Central memory CD8-positive, alpha-beta T cell (primary cell): ENCODE data around the gene ATP2C2.
"Not testable (repeated sequence)": the region's sequence is repeated elsewhere in the genome, so short reads cannot be mapped to it uniquely, and the experiment has no call there.

Experiments
- ATAC-seq: fragments of 150-1000 bp; cut with Tn5 transposase; replicated peaks from 2 replicates; pipeline ENCODE4 v1.10.0; 2022; ENCODE audit warnings: mild to moderate bottlenecking, moderate FRiP score, moderate number of reproducible peaks; ENCODE audit not compliant: poor library complexity, severe bottlenecking; ENCODE audit errors: extremely low read depth
- DNase-seq, 2 donors: peaks; one replicate each; pipeline ENCODE4 v3.0.0; 2021; ENCODE audit warnings: low spot score in 2 of 2
- H3K27ac Mint-ChIP-seq: one replicate; pipeline ENCODE4 v1.8.0; 2022; ENCODE audit warnings: low read depth, mild to moderate bottlenecking, moderate library complexity, mixed read lengths
- H3K27me3 Mint-ChIP-seq: one replicate; pipeline ENCODE4 v1.8.0; 2022; ENCODE audit warnings: mixed read lengths
- H3K36me3 Mint-ChIP-seq: one replicate; pipeline ENCODE4 v1.8.0; 2022; ENCODE audit warnings: mild to moderate bottlenecking, moderate library complexity, mixed read lengths; ENCODE audit not compliant: insufficient read depth
- H3K4me1 Mint-ChIP-seq: one replicate; pipeline ENCODE4 v1.8.0; 2022; ENCODE audit warnings: mixed read lengths
- H3K4me3 Mint-ChIP-seq: one replicate; pipeline ENCODE4 v1.8.0; 2022; ENCODE audit warnings: mild to moderate bottlenecking, moderate library complexity, mixed read lengths
- H3K9me3 Mint-ChIP-seq: one replicate; pipeline ENCODE4 v1.8.0; 2022; ENCODE audit warnings: mixed read lengths

The ATP2C2 gene

DNA sequence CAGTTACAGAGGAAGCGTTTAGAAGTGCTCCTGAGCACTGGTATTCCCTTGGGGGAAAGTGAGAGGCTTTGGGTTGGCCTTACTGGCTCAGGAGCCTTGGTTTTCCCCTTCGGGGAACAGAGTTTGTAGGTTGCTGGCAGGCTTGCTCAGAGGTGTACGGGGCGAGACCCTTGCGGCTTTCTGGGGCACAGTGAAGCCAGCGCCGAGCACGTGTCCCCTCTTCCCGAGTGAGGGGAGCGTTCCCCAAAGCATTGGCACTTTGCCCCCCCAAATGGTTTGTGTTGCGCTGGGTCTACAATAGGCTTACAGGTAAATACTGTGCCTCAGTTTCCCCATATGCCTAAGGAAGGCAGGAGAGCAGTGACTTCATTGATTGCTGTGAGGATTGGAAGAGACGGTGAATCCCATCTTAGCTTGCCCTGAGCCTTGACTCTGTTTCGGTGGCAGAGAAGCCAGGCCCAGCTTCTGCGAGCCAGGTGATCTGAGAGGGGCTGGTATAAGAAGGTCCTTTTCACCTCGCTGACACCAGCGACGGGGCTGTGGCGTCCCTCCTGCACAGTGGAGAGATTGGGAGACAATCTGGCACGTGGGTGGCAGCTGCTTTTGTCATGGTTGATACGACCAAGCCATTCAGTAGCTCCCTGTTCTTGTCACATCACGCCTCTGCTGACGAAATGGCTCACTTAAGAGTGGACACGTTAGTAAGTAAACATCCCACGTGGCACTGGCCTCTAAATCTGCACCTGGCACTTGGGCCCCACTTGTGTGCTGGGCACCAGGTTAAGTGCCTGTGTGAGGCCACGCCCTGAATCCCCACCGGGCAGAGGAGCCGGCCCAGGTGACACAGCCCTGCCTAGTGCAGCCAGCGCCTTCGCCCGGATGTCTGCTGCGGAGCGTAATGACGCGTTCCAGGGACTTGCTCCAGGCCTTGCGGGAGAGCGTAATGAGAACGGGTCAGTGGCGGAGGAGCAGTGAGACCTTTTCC, 81.1 kb downstream of the ATP2C2 start:
- Mint-ChIP-seq H3K36me3 (no peaks in the 10 kb centered on the region), H3K9me3 (no peaks in the 10 kb centered on the region), H3K27me3 (no peaks in the 10 kb centered on the region), H3K27ac (no peak overlapping the region), H3K4me1 (no peaks in the 10 kb centered on the region), H3K4me3 (no peak overlapping the region)
- DNase-seq, result no peak
- ATAC-seq, result no peak

DNA sequence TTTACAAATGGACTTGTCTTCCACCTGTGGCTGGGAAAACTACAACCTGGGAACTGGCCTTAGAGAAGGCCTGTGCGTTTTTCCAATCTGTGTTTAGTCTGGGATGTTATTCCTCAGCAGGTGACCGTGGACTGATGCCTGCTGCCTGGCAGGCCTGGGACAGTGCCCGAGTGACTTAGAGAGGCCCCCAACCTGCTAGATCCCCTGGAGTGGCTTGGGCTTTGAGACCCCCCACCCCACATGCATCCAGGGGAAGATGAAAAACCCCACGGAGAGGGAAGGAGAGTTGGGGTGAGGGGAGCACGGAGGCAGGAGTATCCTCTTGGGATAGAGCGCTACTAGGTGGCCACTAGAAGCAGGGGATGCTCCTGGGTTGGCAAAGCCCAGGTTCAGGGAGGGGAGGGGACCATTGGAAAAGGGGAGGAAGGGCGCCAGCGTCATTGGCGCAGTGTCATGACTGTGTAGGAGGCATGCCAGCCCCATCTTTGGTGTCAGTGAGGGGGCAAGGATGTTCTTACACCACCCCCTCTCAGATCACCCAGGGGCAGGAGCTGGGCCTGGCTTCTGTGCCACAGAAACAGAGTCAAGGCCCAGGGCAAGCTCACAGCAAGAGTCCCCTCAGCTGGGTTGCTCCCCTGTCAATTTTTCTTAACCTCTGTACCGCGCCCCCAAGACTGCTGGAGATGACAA, 82.0 kb downstream of the ATP2C2 start:
- H3K27me3 Mint-ChIP-seq, result no peaks in the 10 kb centered on the region
- no peaks in the 10 kb centered on the region for H3K9me3 Mint-ChIP-seq
- no peak overlapping the region for H3K27ac Mint-ChIP-seq
- no peak overlapping the region for H3K4me3 Mint-ChIP-seq
- no peak for ATAC-seq
- no peaks in the 10 kb centered on the region for H3K4me1 Mint-ChIP-seq
- H3K36me3 Mint-ChIP-seq, result no peaks in the 10 kb centered on the region
- no peak for DNase-seq

DNA sequence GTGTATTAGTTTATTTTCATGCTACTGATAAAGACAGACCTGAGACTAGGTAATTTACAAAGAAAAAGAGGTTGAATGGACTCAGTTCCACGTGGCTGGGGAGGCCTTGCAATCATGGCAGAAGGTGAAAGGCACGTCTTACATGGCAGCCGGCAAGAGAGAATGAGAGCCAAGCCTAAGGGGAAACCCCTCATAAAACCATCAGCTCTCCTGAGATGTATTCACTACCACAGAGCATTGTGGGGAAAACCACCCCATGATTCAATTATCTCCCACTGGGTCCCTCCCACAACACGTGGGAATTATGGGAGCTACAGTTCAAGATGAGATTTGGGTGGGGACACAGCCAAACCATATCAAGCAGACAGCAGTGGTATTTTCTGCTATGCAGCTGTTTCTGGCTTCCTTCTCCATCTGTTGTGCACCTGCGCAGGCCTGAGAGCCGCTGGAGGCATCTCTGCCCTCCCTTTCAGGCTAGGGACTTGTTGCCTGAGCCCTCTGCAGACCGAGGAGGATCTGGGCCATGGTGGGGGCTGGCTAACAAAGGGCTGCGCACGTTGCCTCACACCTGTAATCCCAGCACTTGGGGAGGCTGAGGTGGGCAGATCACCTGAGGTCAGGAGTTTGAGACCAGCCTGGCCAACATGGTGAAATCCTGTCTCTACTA, 82.8 kb downstream of the ATP2C2 start:
- not testable (repeated sequence) for H3K27me3 Mint-ChIP-seq, H3K4me1 Mint-ChIP-seq, H3K27ac Mint-ChIP-seq, DNase-seq, H3K4me3 Mint-ChIP-seq, ATAC-seq, H3K9me3 Mint-ChIP-seq, H3K36me3 Mint-ChIP-seq

DNA sequence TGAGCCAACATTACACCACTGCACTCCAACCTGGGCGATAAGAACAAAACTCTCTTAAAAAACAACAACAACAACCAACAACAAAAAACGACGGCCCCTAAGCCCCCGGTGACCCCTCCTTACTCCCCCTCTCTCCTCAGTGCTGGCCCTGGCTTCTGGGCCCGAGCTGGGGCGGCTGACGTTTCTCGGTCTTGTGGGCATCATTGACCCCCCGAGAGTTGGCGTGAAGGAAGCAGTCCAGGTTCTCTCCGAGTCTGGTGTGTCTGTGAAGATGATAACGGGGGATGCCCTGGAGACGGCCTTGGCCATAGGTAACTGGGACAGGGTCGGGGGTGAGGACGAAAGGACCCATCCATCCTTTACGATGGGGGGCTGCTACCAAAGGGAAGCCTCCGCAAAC, 83.4 kb downstream of the ATP2C2 start:
- ATAC-seq (no peak), DNase-seq (no peak)
- Mint-ChIP-seq H3K9me3 (no peaks in the 10 kb centered on the region), H3K36me3 (no peaks in the 10 kb centered on the region), H3K4me1 (no peaks in the 10 kb centered on the region), H3K27ac (no peak overlapping the region), H3K4me3 (no peak overlapping the region), H3K27me3 (no peaks in the 10 kb centered on the region)

DNA sequence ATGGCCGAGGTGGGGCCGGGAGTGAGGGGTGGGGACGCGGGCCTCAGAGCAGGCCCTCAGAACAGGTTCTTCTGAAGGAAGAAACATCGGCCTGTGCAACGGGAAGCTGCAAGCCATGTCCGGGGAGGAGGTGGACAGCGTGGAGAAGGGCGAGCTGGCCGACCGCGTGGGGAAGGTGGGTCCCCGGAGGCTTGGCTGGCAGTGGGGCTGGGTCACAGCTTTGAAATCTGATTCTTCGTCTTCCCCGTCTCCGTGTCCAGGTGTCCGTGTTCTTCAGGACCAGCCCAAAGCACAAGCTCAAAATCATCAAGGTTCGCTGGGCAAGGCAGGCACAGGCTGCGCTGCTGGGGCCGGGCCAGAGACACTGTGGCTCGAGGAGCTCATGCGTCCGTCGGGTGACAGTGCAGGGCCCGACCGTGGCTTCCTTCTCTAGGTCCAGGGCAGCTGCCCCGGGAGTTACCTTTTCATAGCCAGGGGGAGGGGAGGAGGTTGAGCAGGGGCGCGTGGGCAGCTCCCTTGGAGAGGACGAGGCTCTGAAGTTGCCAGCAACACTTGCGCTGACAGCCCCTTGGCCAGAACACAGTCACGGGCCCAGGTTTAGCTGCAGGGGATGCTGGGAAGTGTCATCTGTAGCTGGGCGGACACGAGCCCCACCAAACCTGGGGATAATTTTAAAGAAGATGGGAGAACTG, 84.9 kb downstream of the ATP2C2 start:
- DNase-seq, result no peak
- Mint-ChIP-seq H3K27me3 (no peaks in the 10 kb centered on the region), H3K36me3 (no peaks in the 10 kb centered on the region), H3K4me1 (no peaks in the 10 kb centered on the region), H3K9me3 (no peaks in the 10 kb centered on the region), H3K27ac (no peak overlapping the region), H3K4me3 (no peak overlapping the region)
- ATAC-seq, result no peak

GRCh38 chr16:84454611-84455010, 86.3 kb downstream of the ATP2C2 start:
- ATAC-seq (no peak), DNase-seq (no peak)
- H3K9me3 Mint-ChIP-seq, result no peaks in the 10 kb centered on the region
- no peaks in the 10 kb centered on the region for H3K36me3 Mint-ChIP-seq
- no peaks in the 10 kb centered on the region for H3K4me1 Mint-ChIP-seq
- no peak overlapping the region for H3K27ac Mint-ChIP-seq
- no peaks in the 10 kb centered on the region for H3K27me3 Mint-ChIP-seq
- H3K4me3 Mint-ChIP-seq, result no peak overlapping the region

GRCh38 chr16:84455031-84455430, 86.7 kb downstream of the ATP2C2 start:
- Mint-ChIP-seq H3K36me3 (no peaks in the 10 kb centered on the region), H3K4me3 (no peak overlapping the region), H3K9me3 (no peaks in the 10 kb centered on the region), H3K27me3 (no peaks in the 10 kb centered on the region), H3K4me1 (no peaks in the 10 kb centered on the region), H3K27ac (no peak overlapping the region)
- ATAC-seq (no peak), DNase-seq (no peak)

DNA sequence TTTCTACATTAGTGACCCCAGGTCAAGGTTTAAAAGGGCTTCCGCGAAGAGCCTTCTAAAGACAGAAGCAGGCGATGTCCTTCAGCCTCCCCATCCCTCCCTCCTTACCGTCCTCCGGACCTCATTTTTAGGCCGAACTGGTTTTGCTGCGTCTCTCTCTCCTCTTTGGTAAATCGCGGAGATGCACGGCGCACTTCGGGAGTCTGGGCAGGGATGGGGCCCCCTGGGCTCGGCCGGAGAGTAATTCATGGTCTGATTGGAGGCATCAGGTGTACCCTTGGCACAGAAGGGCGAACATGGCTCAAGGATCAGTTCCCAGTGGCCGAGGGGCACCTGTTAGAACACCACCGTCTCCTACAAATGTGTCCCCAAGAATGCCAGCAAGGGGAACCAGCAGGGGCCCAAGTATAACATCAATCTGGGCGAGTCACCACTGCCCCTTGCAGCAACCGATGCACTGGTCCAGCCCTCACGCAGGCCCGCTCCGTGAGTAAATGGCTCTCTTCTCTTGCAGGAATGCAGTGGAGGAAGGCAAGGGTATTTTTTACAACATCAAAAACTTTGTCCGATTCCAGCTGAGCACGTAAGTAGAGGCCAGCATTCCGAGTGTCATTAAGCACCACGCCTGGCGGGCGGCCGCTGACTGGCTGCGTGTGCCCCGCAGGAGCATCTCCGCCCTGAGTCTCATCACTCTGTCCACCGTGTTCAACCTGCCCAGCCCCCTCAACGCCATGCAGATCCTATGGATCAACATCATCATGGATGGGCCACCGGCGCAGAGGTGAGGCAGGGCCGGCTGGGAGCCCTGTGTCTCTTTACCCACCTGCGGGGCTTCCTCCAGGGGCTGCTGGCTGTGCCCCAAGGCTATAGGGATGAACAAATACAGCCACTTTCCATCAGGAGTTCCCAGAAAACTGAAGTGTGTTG, 90.5 kb downstream of the ATP2C2 start:
- Mint-ChIP-seq H3K4me1 (peaks cover 5% of the 10 kb centered on the region), H3K27me3 (no peaks in the 10 kb centered on the region), H3K9me3 (no peaks in the 10 kb centered on the region), H3K36me3 (no peaks in the 10 kb centered on the region), H3K27ac (no peak overlapping the region), H3K4me3 (no peak overlapping the region)
- DNase-seq (no peak), ATAC-seq (no peak)

DNA sequence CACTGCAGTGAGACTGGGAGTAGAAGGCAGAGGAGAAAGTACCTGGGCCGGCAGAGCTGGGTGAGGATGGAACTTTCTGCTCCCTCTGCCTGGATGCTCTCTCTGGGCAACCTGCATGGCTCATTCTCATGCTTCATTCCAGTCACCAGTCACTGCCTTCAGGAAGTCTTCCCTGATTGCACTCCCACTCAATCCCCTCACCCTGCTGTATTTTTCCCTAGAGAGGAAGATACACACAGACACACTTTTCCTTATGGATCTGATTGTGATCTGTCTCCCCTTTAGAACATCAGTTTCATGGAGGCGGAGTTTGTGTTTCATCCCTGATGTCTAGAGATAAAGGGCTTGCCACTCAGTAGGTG, 91.2 kb downstream of the ATP2C2 start:
- H3K27me3 Mint-ChIP-seq, result no peaks in the 10 kb centered on the region
- H3K4me1 Mint-ChIP-seq, result peaks cover 5% of the 10 kb centered on the region
- H3K36me3 Mint-ChIP-seq, result no peaks in the 10 kb centered on the region
- H3K9me3 Mint-ChIP-seq, result no peaks in the 10 kb centered on the region
- H3K27ac Mint-ChIP-seq, result no peak overlapping the region
- ATAC-seq, result no peak
- DNase-seq, result no peak
- no peak overlapping the region for H3K4me3 Mint-ChIP-seq

DNA sequence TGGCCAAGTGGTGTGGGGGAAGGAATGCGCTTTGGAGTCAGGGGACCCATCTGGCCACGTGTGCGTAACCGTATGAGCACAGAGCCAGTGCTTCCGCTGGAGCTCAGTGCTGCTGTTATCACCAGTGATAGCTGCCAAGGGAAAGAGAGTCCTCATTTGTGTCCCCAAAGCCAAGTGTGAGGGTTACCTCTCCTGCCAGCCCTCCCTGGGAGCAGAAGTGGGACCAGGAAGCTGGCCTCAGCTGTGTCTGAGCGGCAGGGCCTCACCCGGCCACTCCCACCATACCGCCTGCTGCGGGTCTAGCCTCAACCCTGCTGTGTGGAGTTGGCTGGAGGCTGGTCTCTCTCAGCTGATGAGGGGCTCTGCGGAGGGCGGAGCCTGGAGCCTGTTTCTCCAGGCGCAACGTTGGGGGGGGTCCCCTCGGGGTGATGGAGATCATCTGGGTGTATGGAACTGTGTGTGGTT, 91.6 kb downstream of the ATP2C2 start:
- Mint-ChIP-seq H3K27me3 (no peaks in the 10 kb centered on the region), H3K27ac (no peak overlapping the region), H3K9me3 (no peaks in the 10 kb centered on the region), H3K36me3 (no peaks in the 10 kb centered on the region), H3K4me1 (peaks cover 5% of the 10 kb centered on the region), H3K4me3 (no peak overlapping the region)
- ATAC-seq (no peak), DNase-seq (no peak)

DNA sequence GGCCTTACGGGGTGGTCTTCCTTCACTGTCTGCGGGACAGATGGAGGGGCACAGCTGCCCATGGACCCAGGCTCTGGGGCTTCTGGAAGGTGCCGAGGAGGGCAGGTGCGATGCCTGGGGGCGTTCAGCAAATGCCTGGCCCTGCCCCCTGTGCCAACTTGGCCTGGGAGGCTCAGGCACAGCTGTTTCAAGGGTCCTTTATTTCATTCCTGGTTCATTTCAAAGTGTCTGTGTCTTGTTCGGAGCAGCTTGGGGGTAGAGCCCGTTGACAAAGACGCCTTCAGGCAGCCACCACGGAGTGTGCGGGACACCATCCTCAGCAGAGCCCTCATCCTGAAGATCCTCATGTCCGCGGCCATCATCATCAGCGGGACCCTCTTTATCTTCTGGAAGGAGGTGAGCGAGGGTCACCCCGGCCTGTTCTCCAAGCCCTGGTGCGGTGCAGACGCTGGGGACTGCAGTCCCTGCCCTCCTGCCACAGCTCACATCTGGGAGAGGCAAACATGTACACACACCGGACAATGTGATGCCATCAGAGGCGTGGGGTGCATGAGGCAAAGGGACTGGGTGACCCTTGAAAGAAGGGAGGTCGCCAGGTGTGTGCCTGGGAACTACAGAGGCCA, 92.2 kb downstream of the ATP2C2 start:
- Mint-ChIP-seq H3K4me1 (peaks cover 5% of the 10 kb centered on the region), H3K36me3 (no peaks in the 10 kb centered on the region)
- DNase-seq, result no peak

More for the DNA sequence above, 92.2 kb downstream of the ATP2C2 start:
- Mint-ChIP-seq H3K4me3 (no peak overlapping the region), H3K27me3 (no peaks in the 10 kb centered on the region), H3K9me3 (no peaks in the 10 kb centered on the region), H3K27ac (no peak overlapping the region)
- ATAC-seq, result no peak
